H1 (cell line): Measurements from ENCODE around the gene PPM1N. TPM values are rescaled to one million over a fixed set of nuclear protein-coding genes. Genes with fewer than 3 reads are reported as not detected.

Source experiments
- CTCF ChIA-PET: fragments of 300-600 bp; sonication (Branson Sonifier 250); formaldehyde crosslinking; loops from one replicate; lab custom pipeline; 2021; ENCODE audit not compliant: partially characterized antibody; lab: Charles Lee
- POLR2A ChIA-PET: fragments of 300-600 bp; sonication (Branson Sonifier 250); formaldehyde crosslinking; loops from one replicate; lab custom pipeline; 2021; ENCODE audit warnings: inconsistent platforms; ENCODE audit not compliant: partially characterized antibody; lab: Charles Lee
- DNase-seq, 2 experiments: peaks; one replicate each; pipeline versions ENCODE4 v3.0.0 to v3.0.0-alpha.2; 2010 to 2022; ENCODE audit warnings: low spot score in 2 of 2, low read depth in 1 of 2, mixed read lengths in 1 of 2
- FAIRE-seq: peaks from 2 replicates; lab custom pipeline; 2011; peaks lifted over from hg19 to GRCh38; lab: Jason Lieb, UNC
- H2AFZ ChIP-seq: 2 replicates; pipeline ENCODE4 v1.8.1; 2012; ENCODE audit warnings: low read length, inconsistent platforms
- H2AK5ac ChIP-seq: 2 replicates; pipeline ENCODE4 v1.6.1; 2013; ENCODE audit warnings: low read depth, low read length
- H2BK120ac ChIP-seq: replicated peaks from 2 replicates; pipeline ENCODE3; 2013; ENCODE audit warnings: low read depth, low read length, inconsistent platforms
- H2BK12ac ChIP-seq: 2 replicates; pipeline ENCODE4 v1.6.1; 2013; ENCODE audit warnings: low read depth, low read length
- H2BK15ac ChIP-seq: 2 replicates; pipeline ENCODE4 v1.6.1; 2013; ENCODE audit warnings: low read length
- H2BK20ac ChIP-seq: 2 replicates; pipeline ENCODE4 v1.6.1; 2013; ENCODE audit warnings: low read length
- H2BK5ac ChIP-seq: 2 replicates; pipeline ENCODE4 v1.6.1; 2013; ENCODE audit warnings: low read depth, low read length
- H3K14ac ChIP-seq: 2 replicates; pipeline ENCODE4 v1.6.1; 2013; ENCODE audit warnings: inconsistent platforms; ENCODE audit not compliant: insufficient read length
- H3K18ac ChIP-seq: 2 replicates; pipeline ENCODE4 v1.6.1; 2013; ENCODE audit warnings: low read length; ENCODE audit errors: extremely low read depth
- H3K23ac ChIP-seq: 2 replicates; pipeline ENCODE4 v1.6.1; 2013; ENCODE audit warnings: inconsistent platforms; ENCODE audit not compliant: insufficient read length
- H3K23me2 ChIP-seq: 2 replicates; pipeline ENCODE4 v1.6.1; 2013; ENCODE audit warnings: low read depth, low read length
- H3K27ac ChIP-seq: 2 replicates; pipeline ENCODE4 v1.6.1; 2011; ENCODE audit warnings: low read depth, low read length, inconsistent platforms
- H3K27me3 ChIP-seq, 4 experiments: replicated peaks in 1 of 4; 1 replicate in 1 of 4; 2 replicates in 3 of 4; pipeline versions ENCODE4 v1.6.1 to v1.8.1; 2011 to 2013; ENCODE audit warnings: low read length in 3 of 4, mild to moderate bottlenecking in 3 of 4, inconsistent platforms in 2 of 4, mixed read lengths in 2 of 4, moderate library complexity in 1 of 4; ENCODE audit not compliant: control insufficient read depth in 3 of 4, insufficient read depth in 3 of 4; ENCODE audit errors: extremely low read depth in 1 of 4
- H3K36me3 ChIP-seq, 4 experiments: 2 replicates each; pipeline versions ENCODE4 v1.6.1 to v1.8.1; 2011 to 2013; ENCODE audit warnings: mild to moderate bottlenecking in 4 of 4, low read length in 3 of 4, moderate library complexity in 2 of 4, control low read depth in 1 of 4, inconsistent platforms in 1 of 4; ENCODE audit not compliant: insufficient read depth in 4 of 4, control insufficient read depth in 2 of 4
- H3K4ac ChIP-seq: replicated peaks from 2 replicates; pipeline ENCODE3; 2013; ENCODE audit warnings: low read length, low read depth, mixed read lengths, inconsistent platforms; ENCODE audit not compliant: insufficient read length
- H3K4me1 ChIP-seq, 4 experiments: replicated peaks in 1 of 4; 1 replicate in 1 of 4; 2 replicates in 3 of 4; pipeline versions ENCODE4 v1.6.1 to v1.8.1; 2011 to 2013; ENCODE audit warnings: low read length in 3 of 4, inconsistent platforms in 2 of 4, mixed read lengths in 1 of 4; ENCODE audit not compliant: insufficient read depth in 4 of 4, control insufficient read depth in 3 of 4
- H3K4me2 ChIP-seq, 2 experiments: 2 replicates each; pipeline versions ENCODE4 v1.6.1 to v1.8.1; 2011 to 2013; ENCODE audit warnings: low read depth in 2 of 2, low read length in 2 of 2, control low read depth in 1 of 2, inconsistent platforms in 1 of 2, mild to moderate bottlenecking in 1 of 2; ENCODE audit not compliant: insufficient read depth in 1 of 2
- H3K4me3 ChIP-seq, 4 experiments: fragments of 200-600, 300-600 bp in 1 of 4; sonication (generic), shearing (Covaris generic), sonication (Bioruptor Twin) in 1 of 4; 2 replicates each; pipeline versions ENCODE4 v1.5.1 to v1.8.1; 2011 to 2016; ENCODE audit warnings: low read length in 4 of 4, low read depth in 3 of 4, control low read depth in 2 of 4, inconsistent platforms in 2 of 4, mild to moderate bottlenecking in 2 of 4, mixed read lengths in 1 of 4, moderate library complexity in 1 of 4; ENCODE audit not compliant: insufficient read depth in 2 of 4; ENCODE audit errors: extremely low read depth in 1 of 4
- H3K56ac ChIP-seq: replicated peaks from 2 replicates; pipeline ENCODE3; 2013; ENCODE audit warnings: low read depth, mild to moderate bottlenecking, mixed read lengths, low read length, inconsistent platforms; ENCODE audit not compliant: insufficient read length
- H3K79me1 ChIP-seq: 2 replicates; pipeline ENCODE4 v1.6.1; 2013; ENCODE audit warnings: low read depth, low read length, control low read depth
- H3K79me2 ChIP-seq, 2 experiments: 2 replicates each; pipeline versions ENCODE4 v1.6.1 to v1.8.1; 2012 to 2013; ENCODE audit warnings: low read length in 2 of 2, mild to moderate bottlenecking in 2 of 2, inconsistent platforms in 1 of 2; ENCODE audit not compliant: insufficient read depth in 2 of 2, control insufficient read depth in 1 of 2
- H3K9ac ChIP-seq, 4 experiments: replicated peaks in 1 of 4; 1 replicate in 1 of 4; 2 replicates in 3 of 4; pipeline versions ENCODE4 v1.6.1 to v1.8.1; 2011 to 2013; ENCODE audit warnings: low read depth in 3 of 4, low read length in 3 of 4, control low read depth in 2 of 4, mild to moderate bottlenecking in 2 of 4, moderate library complexity in 2 of 4, inconsistent platforms in 1 of 4; ENCODE audit errors: extremely low read depth in 1 of 4
- H3K9me3 ChIP-seq, 2 experiments: 2 replicates each; pipeline versions ENCODE4 v1.6.1 to v1.8.1; 2012 to 2013; ENCODE audit warnings: mild to moderate bottlenecking in 2 of 2, moderate library complexity in 2 of 2, control low read depth in 1 of 2, inconsistent platforms in 1 of 2, low read depth in 1 of 2, low read length in 1 of 2, mixed read lengths in 1 of 2; ENCODE audit not compliant: insufficient read depth in 2 of 2
- H4K20me1 ChIP-seq, 2 experiments: replicated peaks in 1 of 2; 2 replicates each; pipeline versions ENCODE3 to v1.8.1; 2011 to 2013; ENCODE audit warnings: inconsistent platforms in 2 of 2, low read length in 2 of 2, mild to moderate bottlenecking in 1 of 2; ENCODE audit not compliant: insufficient read depth in 2 of 2, control insufficient read depth in 1 of 2
- H4K5ac ChIP-seq: 2 replicates; pipeline ENCODE4 v1.6.1; 2013; ENCODE audit warnings: low read length, low read depth, mixed read lengths, inconsistent platforms; ENCODE audit not compliant: insufficient read length
- H4K8ac ChIP-seq: 2 replicates; pipeline ENCODE4 v1.8.0; 2013; ENCODE audit warnings: mild to moderate bottlenecking, moderate library complexity, low read length, inconsistent platforms; ENCODE audit not compliant: insufficient read depth; ENCODE audit errors: extremely low read depth
- H4K91ac ChIP-seq: replicated peaks from 2 replicates; pipeline ENCODE3; 2013; ENCODE audit warnings: low read length, mixed read lengths, inconsistent platforms; ENCODE audit not compliant: insufficient read length
- EZH2 ChIP-seq: fragments of 200-600 bp; sonication (generic); IDR thresholded peaks from 2 replicates; pipeline ENCODE4 v1.7.1; 2012; ENCODE audit warnings: low read depth, mild to moderate bottlenecking, moderate library complexity, low read length, inconsistent platforms; ENCODE audit not compliant: severe bottlenecking
- GTF2F1 ChIP-seq: IDR thresholded peaks from 2 replicates; pipeline ENCODE4 v1.6.1; 2012; ENCODE audit warnings: low read depth, low read length, improper control_type of control experiment, borderline replicate concordance
- RBBP5 ChIP-seq: IDR thresholded peaks from 2 replicates; pipeline ENCODE4 v1.7.1; 2012; ENCODE audit warnings: low read depth, mild to moderate bottlenecking, inconsistent platforms, low read length, moderate library complexity, borderline replicate concordance
- SP1 ChIP-seq: IDR thresholded peaks from 2 replicates; pipeline ENCODE4 v1.6.1; 2011; ENCODE audit warnings: low read depth, low read length
- WGBS, 2 experiments: shearing (Covaris generic) in 1 of 2; methylation state at CpG; one replicate each; pipeline versions ENCODE4 v1.1.6 to v1.1.7; 2013 to 2015; ENCODE audit warnings: low lambda C conversion rate in 2 of 2, mixed read lengths in 2 of 2, inconsistent platforms in 1 of 2, low coverage in 1 of 2, missing lambda C conversion rate in 1 of 2; ENCODE audit not compliant: insufficient replicate concordance in 2 of 2, insufficient coverage in 1 of 2, insufficient read length in 1 of 2; ENCODE audit errors: extremely low coverage in 1 of 2, missing lambda C conversion rate in 1 of 2; 5-methylcytosine and 5-hydroxymethylcytosine counted together
- polyA plus RNA-seq, 7 experiments: library from polyadenylated mRNA; depleted of rRNA in 3 of 7; stranded (reverse) in 5 of 7; unstranded in 2 of 7; fragments of >200 nt in 5 of 7; fragments of 200-250 nt in 2 of 7; gene quantifications; 1 replicate in 5 of 7; 2 replicates in 1 of 7; 4 replicates in 1 of 7; pipeline versions ENCODE4 v1.2.1 to v1.2.3, GENCODE V29; 2011 to 2013; ENCODE audit warnings: missing spikeins in 2 of 7, mixed read lengths in 2 of 7
- total RNA-seq: library from RNA; stranded (reverse); fragmentation: NEBNext Ultra II Directional; extraction: Animal tissue kit (Norgen Biotek cat#: 25700); gene quantifications from 2 replicates; pipeline ENCODE4 v1.2.1, GENCODE V29; 2021

PPM1N gene
- total and polyA plus RNA-seq, 2 of the 8 experiments (the other 6 are each of a cell fraction or from before 2014, with no cell fraction given): 12.2 to 14.4 TPM

- no peak overlapping the region for H2AFZ ChIP-seq
- H3K23me2 ChIP-seq: no peaks in the 10 kb centered on the region; the same call in 1 of the 2 replicates
- H3K9ac ChIP-seq: no peak overlapping the region
- H2AK5ac ChIP-seq: no peak overlapping the region
- H3K79me1 ChIP-seq: no peaks in the 10 kb centered on the region
- H3K4me3 ChIP-seq: no peak overlapping the region
- no peak overlapping the region for H3K4ac ChIP-seq
- H4K8ac ChIP-seq: no peak overlapping the region
- DNase-seq (no peak), FAIRE-seq (no peak)
- no peaks in the 10 kb centered on the region for H3K27me3 ChIP-seq
- H2BK5ac ChIP-seq: no peak overlapping the region
- no peak overlapping the region for H3K23ac ChIP-seq
- WGBS, 2 experiments: 93 to 100% methylated on average over 1 to 17 of the region's 20 CpGs
- no peak overlapping the region for H3K4me2 ChIP-seq
- H3K14ac ChIP-seq: no peak overlapping the region
- H4K5ac ChIP-seq: no peak overlapping the region
- H3K79me2 ChIP-seq: no peaks in the 10 kb centered on the region
- no peak overlapping the region for H4K91ac ChIP-seq
- no peak overlapping the region for H2BK20ac ChIP-seq
- no peak overlapping the region for H3K18ac ChIP-seq
- peaks cover 0 to 3% (median under 1%) of the 10 kb centered on the region in 4 experiments; a peak in 1 of 7 replicates for H3K4me1 ChIP-seq
- H3K27ac ChIP-seq: no peak overlapping the region
- no peak overlapping the region for H3K56ac ChIP-seq
- H2BK120ac ChIP-seq: no peak overlapping the region
- peaks cover 0 to 4% of the 10 kb centered on the region in 2 experiments for H4K20me1 ChIP-seq
- no peak for TF ChIP-seq SP1
- no peak for TF ChIP-seq GTF2F1
- TF ChIP-seq RBBP5: no peak
- TF ChIP-seq EZH2: no peak
- ChIA-PET POLR2A (interaction anchor here (1.7 kb wide), 1 partner anchor 10 kb away, joined by 5 read pairs; no protein-coding TSS in a partner anchor), CTCF (interaction anchor here (0.8 to 32.9 kb wide), 8 partner anchors 10 to 69 kb away, joined by 3 to 760 read pairs (median 4); partner anchors contain the start of gene ERCC1)
- no peaks in the 10 kb centered on the region for H3K9me3 ChIP-seq
- no peak overlapping the region; the same call in 1 of the 2 replicates for H2BK15ac ChIP-seq
- H3K36me3 ChIP-seq: no peaks in the 10 kb centered on the region; a peak in 1 of 8 replicates
- H2BK12ac ChIP-seq: no peak overlapping the region
Measured at GRCh38 chr19:45489216-45489855, 8.9 kb upstream of the PPM1N start.
